Thyroid gland (tissue), 4 donors: ENCODE results near the gene ZMYM1.

ENCODE experiments used
- CTCF ChIP-seq, 6 experiments: fragments of 200-600 bp in 3 of 6; fragments of 450-650 bp in 3 of 6; sonication (generic) in 3 of 6; IDR thresholded peaks; one replicate each; pipeline ENCODE4 v1.5.1; 2016 to 2019; ENCODE audit warnings: antibody characterized with exemption in 6 of 6, mild to moderate bottlenecking in 2 of 6, inconsistent platforms in 1 of 6, moderate library complexity in 1 of 6
- POLR2A ChIP-seq, 2 donors: fragments of 450-650 bp; IDR thresholded peaks; one replicate each; pipeline ENCODE4 v1.6.1; 2017; ENCODE audit warnings: antibody characterized with exemption in 2 of 2, mild to moderate bottlenecking in 2 of 2, moderate library complexity in 1 of 2

DNA sequence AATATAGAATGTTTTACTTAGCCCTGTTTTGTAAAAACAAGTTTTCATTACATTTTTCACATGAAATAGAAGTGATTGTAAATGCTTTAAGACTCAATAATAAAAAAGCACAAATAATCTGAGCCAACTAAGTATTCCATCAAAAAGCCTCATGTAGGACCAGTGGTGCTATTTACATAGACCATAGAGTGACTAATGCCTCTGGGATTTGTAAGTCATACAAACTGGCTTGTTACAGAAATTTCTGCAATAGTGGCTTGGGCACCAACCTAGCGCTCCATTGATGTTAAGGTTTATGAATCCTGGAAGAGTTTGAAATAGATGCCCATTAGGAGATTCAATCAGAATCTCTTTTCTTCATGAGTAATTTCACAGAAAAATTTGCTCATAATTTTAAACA, 31.9 kb downstream of the ZMYM1 start:
- TF ChIP-seq CTCF (IDR thresholded peaks at IDR 0.05) (no peak), POLR2A (IDR thresholded peaks at IDR 0.05) (no peak)
